22Rv1 (cell line): ENCODE measurements around the gene TPRX2.
"Not testable (repeated sequence)": the region's sequence is repeated elsewhere in the genome, so short reads cannot be mapped to it uniquely, and the experiment has no call there.

Experiments used
- ZFX ChIP-seq: fragments of 450-650 bp; IDR thresholded peaks from 2 replicates; pipeline ENCODE4 v1.6.1; 2017; ENCODE audit warnings: antibody characterized with exemption, borderline replicate concordance
- TF ChIP-seq, protein P1 (sequence below): fragments of 450-650 bp; IDR thresholded peaks from 2 replicates; pipeline ENCODE4 v1.5.1; 2017; ENCODE audit warnings: mild to moderate bottlenecking

DNA sequence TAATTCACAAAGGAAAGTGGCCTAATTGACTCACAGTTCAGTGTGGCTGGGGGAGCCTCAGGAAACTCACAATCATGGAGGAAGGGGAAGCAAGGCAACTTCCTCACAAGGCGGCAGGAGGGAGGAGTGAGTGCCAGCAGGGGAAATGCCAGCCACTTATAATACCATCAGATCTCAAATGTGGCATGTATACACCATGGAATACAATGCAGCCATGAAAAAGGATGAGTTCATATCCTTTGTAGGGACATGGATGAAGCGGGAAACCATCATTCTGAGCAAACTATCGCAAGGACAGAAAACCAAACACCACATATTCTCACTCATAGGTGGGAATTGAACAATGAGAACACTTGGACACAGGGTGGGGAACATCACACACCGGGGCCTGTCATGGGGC, 20.4 kb downstream of the TPRX2 start:
- TF ChIP-seq, protein P1, sequence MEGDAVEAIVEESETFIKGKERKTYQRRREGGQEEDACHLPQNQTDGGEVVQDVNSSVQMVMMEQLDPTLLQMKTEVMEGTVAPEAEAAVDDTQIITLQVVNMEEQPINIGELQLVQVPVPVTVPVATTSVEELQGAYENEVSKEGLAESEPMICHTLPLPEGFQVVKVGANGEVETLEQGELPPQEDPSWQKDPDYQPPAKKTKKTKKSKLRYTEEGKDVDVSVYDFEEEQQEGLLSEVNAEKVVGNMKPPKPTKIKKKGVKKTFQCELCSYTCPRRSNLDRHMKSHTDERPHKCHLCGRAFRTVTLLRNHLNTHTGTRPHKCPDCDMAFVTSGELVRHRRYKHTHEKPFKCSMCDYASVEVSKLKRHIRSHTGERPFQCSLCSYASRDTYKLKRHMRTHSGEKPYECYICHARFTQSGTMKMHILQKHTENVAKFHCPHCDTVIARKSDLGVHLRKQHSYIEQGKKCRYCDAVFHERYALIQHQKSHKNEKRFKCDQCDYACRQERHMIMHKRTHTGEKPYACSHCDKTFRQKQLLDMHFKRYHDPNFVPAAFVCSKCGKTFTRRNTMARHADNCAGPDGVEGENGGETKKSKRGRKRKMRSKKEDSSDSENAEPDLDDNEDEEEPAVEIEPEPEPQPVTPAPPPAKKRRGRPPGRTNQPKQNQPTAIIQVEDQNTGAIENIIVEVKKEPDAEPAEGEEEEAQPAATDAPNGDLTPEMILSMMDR = not testable (repeated sequence)
- TF ChIP-seq ZFX = not testable (repeated sequence)
